ENCODE measurements around the gene PIBF1. TPM values are rescaled to one million over a fixed set of nuclear protein-coding genes. Genes with fewer than 3 reads are reported as not detected.

Gene PIBF1
- total RNA-seq, 1 experiment from 2014 or later: 12.9 TPM

GRCh38 chr13:72868229-72868628, 86.3 kb downstream of the PIBF1 start:
- H3K4me1 Mint-ChIP-seq: no peaks in the 10 kb centered on the region
- no peaks in the 10 kb centered on the region for H3K27me3 Mint-ChIP-seq (ENCODE audit: low read depth)
- DNase-seq (ENCODE audit: low spot score) (no peak), ATAC-seq (no peak)
- H3K9me3 Mint-ChIP-seq: peaks cover 12% of the 10 kb centered on the region
- H3K4me3 Mint-ChIP-seq: no peak overlapping the region
- no peak overlapping the region for H3K27ac Mint-ChIP-seq
- TF ChIP-seq ZNF138 (CRISPR knock-in tag; conservative IDR thresholded peaks at IDR 0.05) (no peak), RORB (CRISPR knock-in tag; IDR thresholded peaks at IDR 0.05) (no peak), CTCF (IDR thresholded peaks at IDR 0.05) (no peak), SMAD3 (CRISPR knock-in tag; IDR thresholded peaks at IDR 0.05; ENCODE audit: borderline replicate concordance) (no peak), PRDM15 (CRISPR knock-in tag; IDR thresholded peaks at IDR 0.05) (no peak), IRF1 (CRISPR knock-in tag; IDR thresholded peaks at IDR 0.05) (no peak), ZNF121 (CRISPR knock-in tag; IDR thresholded peaks at IDR 0.05) (no peak)
- ChIA-PET CTCF (no interaction called here), POLR2A (interaction anchor here (0.7 kb wide), 1 partner anchor 8 kb away, joined by 4 read pairs; no protein-coding TSS in a partner anchor)
- peaks cover 12% of the 10 kb centered on the region for H3K36me3 Mint-ChIP-seq

GRCh38 chr13:72875233-72875632, 93.3 kb downstream of the PIBF1 start:
- Mint-ChIP-seq H3K4me1 (no peaks in the 10 kb centered on the region), H3K9me3 (peaks cover 5% of the 10 kb centered on the region; the same call in 1 of the 2 replicates), H3K4me3 (no peak overlapping the region), H3K27me3 (ENCODE audit: low read depth) (no peaks in the 10 kb centered on the region), H3K27ac (no peak overlapping the region), H3K36me3 (no peaks in the 10 kb centered on the region)
- DNase-seq (ENCODE audit: low spot score) (no peak), ATAC-seq (no peak)
- CTCF ChIA-PET: no interaction called here
- POLR2A ChIA-PET: no interaction called here
- TF ChIP-seq ZNF317 (CRISPR knock-in tag; IDR thresholded peaks at IDR 0.05; ENCODE audit: borderline replicate concordance, low read depth) (no peak), ZNF425 (CRISPR knock-in tag; conservative IDR thresholded peaks at IDR 0.05) (no peak), EMX1 (CRISPR knock-in tag; IDR thresholded peaks at IDR 0.05) (no peak), OVOL2 (CRISPR knock-in tag; IDR thresholded peaks at IDR 0.05; ENCODE audit: borderline replicate concordance) (no peak), ZMAT4 (CRISPR knock-in tag; IDR thresholded peaks at IDR 0.05) (no peak), ZNF532 (CRISPR knock-in tag; IDR thresholded peaks at IDR 0.05; ENCODE audit: borderline replicate concordance) (no peak), ETV6 (CRISPR knock-in tag; IDR thresholded peaks at IDR 0.05) (no peak), KAT7 (CRISPR knock-in tag; IDR thresholded peaks at IDR 0.05; ENCODE audit: borderline replicate concordance) (no peak), MYBL2 (CRISPR knock-in tag; IDR thresholded peaks at IDR 0.05) (no peak), SP1 (CRISPR knock-in tag; conservative IDR thresholded peaks at IDR 0.05) (no peak), NFYB (CRISPR knock-in tag; conservative IDR thresholded peaks at IDR 0.05; ENCODE audit: low read depth) (no peak), ELF4 (CRISPR knock-in tag; IDR thresholded peaks at IDR 0.05; ENCODE audit: low read depth) (no peak), ATF2 (CRISPR knock-in tag; IDR thresholded peaks at IDR 0.05; ENCODE audit: borderline replicate concordance, low read depth) (no peak), JAZF1 (CRISPR knock-in tag; IDR thresholded peaks at IDR 0.05) (no peak)

Measured in WTC11 (cell line).